Activated CD4-positive, CD25-positive, alpha-beta regulatory T cell treated with anti-CD3 and anti-CD28 coated beads, Interleukin-2, amount 50 U/mL, for 24 hours (primary cell): Measurements from ENCODE around the gene KCNJ5.
A peak's percentile ranks its signal among the peaks of the same experiment; 100 is the strongest.

Source experiments
- ATAC-seq, 2 donors: fragments of 150-1000 bp; cut with Tn5 transposase; one replicate each; pipeline ENCODE4 v1.10.0; 2021; ENCODE audit warnings: mild to moderate bottlenecking in 1 of 2, moderate library complexity in 1 of 2

Gene KCNJ5

GRCh38 chr11:128890543-128891368 is at the start of gene KCNJ5:
KCNJ5 (plus strand) TSS chr11:128891356; CDS start chr11:128911274, 19,918 bp downstream.
- peak in 1 of 2 donors; percentile 21 for ATAC-seq

DNA sequence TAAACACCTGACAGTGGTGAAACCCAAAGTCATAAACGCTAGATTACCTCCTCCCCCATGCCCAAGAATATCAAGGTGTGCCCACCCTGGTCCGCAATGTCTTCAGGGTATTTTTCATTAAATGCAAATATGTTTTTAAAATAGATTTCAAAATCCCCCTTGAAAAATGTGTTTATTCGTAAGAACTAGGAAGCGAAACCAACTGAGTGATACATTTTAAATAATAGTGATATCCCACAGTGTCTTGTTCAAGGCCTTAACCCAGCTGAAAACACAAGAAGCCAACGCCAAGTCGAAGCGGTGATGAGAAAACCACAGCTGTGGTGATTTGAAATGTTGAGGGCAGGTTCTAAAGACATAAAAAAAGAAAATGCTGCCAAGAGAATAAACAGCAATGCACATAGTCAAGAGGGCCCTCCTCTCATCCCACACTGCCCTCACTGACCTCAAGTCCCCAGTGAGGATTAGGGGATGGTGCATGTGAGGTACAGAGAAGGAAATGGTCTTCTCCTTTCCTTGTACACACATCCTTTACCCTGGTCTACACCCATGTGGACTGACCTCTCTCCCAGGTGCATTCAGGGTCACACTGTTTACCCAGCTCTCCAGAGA is 49.6 kb upstream of the KCNJ5 start:
- no peak for ATAC-seq

DNA sequence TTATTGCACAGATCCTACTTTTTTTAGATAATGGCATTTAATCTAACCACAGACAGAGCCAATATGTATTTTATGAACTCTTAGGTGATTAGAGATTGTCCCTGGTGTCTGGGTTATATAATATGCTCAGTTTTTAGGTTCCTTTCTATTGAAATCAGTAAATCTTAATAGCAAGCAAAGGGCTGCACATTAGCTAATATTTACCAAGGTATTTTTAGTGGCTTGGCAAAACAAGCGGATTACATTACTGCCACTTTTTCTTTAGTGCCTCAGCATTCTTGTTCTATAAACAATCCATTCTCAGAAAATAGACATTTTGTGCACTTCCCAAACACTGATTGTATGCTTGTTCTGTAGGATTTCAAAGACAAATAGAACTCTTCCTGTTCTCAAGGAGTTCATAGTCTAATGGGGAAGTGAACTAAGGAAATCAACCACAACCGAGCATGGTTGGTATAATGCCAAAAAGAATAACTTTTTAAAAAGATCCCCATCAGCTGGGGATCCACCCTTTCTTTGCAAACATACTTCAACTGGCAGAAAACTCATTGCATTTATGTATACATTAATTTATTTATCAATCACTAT is 47.9 kb upstream of the KCNJ5 start:
- no peak for ATAC-seq

GRCh38 chr11:128845334-128845780 is 45.8 kb upstream of the KCNJ5 start:
- ATAC-seq: peak in 1 of 2 donors; percentile 27

GRCh38 chr11:128846985-128847384 is 44.2 kb upstream of the KCNJ5 start:
- no peak for ATAC-seq

GRCh38 chr11:128848815-128849455 is 42.2 kb upstream of the KCNJ5 start:
- ATAC-seq: peak in 1 of 2 donors; percentile 49

DNA sequence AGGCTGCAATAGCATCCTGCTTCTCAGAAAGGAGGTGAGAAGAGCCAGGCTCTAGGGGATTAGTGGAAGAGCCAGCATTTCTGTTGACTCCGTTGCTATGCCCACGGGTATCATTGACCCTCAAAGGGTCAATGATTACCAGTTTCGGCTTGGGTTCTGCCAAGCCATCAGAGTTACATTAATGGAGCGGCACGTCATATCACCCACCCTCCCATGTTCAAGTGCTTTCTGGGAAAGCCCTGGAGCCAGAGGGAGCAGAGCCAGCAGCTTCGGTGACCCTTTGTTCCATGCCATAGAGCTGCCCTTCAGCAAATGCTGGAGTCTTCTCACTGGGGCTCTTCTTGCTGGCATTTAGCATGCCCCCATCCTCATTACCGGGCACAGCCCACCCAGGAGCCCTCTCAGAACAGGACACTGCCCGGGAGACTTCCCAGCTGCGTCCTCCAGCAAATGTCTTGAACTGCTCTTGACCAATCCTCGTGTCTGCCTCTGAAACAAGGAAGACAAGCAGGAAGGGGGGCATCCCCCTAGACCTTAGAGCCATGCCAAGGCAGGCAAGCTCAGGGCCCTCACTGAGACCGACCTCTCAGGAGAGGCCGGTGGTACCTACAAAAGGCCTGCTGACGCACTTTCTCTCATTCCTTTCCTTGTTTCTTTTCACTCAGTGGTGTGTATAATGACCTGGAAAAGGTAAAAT is 38.7 kb upstream of the KCNJ5 start:
- ATAC-seq: no peak

DNA sequence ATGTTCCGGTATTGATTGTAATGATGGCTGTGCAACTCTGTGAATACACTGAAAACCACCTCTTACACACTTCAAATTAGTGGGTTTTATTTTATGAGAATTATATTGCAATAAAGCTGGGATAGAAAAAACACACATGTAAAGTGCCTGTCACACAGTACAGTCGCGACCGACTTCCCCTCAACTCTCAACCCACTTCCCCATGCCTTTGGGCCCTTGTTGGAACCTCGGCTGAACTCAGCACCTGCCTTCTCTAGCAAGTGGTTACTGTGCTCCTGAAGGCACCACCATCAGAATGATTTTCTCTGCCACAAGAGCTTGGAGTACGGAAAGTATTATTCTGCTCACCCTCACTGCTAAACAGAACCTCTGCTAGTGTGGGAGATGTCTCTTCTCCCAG is 37.6 kb upstream of the KCNJ5 start:
- ATAC-seq: no peak

- ATAC-seq: no peak
Observed at GRCh38 chr11:128854841-128855240, 36.3 kb upstream of the KCNJ5 start.

DNA sequence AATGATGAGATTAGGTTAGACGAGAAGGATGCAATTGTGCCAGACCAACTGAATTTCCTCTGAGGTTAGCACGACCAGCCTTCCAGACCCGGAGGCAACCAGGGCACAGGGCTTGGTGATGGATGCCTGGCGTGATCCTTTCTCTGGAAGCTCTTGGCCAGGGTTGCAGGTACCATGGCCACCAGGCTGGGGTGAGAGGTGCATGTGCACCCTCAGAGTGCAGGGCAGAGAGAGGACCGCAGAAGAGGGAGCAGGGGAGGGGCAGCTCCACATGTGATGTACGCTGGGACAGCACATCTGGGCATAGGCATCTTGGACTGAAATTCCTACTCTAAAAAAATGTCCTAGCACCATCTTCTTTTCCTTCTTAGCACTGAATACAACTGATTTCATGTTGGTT is 34.9 kb upstream of the KCNJ5 start:
- ATAC-seq: no peak

DNA sequence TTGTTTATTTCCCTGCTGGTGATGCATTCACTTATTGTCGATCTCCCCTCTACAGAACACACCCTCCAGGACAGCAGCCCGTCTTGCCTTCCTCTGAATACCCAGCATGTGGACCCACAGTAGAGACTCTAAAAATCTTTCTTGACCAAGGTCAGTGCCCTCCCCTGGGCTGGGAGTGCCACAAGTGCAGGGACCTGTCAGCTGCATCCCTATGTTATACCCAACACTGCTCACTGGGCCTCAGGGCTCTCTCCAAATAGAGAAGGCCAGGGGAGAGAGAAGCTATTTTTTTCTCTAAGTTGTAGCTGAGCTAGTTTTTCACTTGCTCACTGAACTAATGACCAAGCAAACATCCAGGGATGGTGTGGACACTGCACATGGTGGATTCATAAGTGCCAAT is 33.8 kb upstream of the KCNJ5 start:
- no peak for ATAC-seq

DNA sequence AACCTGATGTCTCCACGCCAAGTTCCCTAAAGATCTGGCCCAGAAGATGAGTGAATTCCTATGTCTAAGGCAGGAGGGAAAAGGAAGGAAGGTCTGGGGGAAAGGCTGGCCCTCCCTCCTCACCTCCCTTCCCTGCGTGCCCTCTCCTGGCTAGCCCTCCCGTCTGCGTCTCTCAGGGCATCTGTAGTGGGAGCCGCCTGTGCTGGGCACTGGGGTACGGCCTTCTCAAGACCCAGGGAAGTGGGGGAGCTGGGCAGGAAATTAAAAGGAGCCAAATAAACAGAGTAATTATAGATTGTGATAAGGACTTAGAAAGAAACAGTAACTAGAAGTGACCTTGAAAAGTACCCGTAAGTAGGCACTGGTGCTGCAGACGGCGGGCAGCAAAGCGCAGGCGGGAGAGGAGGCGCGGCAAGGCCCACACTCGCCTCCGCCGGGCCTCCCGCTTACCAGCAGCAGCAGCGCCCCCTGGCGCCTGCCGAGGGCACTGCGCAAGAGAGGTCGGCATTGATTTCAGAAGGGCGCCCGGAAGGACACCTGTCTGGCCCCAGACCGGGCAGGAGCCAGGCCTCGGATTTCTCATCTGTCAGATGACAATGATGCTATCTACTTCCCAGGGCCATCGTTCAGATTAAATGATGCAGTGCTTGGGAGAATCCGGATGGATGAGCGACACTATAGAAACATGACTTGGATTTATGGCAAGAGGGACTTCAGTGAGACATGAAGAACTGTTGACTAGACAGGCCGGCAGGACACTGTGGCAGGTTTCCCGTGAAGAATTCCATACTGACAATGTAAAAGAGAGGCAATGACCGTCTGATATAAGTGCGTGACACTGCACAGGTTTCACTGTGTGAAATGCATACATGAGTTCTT is 31.4 kb upstream of the KCNJ5 start:
- ATAC-seq: peak; percentile 79 to 82

- no peak for ATAC-seq
Observed at GRCh38 chr11:128860571-128861361, 30.4 kb upstream of the KCNJ5 start.

DNA sequence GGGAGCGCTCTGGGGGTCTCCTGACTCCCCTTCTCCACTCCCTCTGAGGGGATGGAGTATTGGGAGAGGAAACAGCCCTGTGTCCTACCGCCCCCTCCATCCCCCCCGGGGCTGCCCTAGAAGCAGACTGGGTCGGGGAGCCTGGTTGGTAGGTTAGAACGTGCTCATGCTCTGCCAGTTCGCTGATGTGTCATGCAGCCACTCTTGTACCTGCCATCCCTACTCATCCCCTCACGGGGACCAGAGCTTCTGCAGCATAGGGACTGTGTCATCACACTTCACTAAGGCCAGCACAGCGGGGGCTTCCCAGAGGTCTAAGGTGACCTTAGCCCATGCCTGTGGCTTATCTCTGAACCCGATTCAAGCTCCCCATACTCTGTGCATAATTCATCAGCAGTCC is 28.8 kb upstream of the KCNJ5 start:
- ATAC-seq: no peak

GRCh38 chr11:128862908-128863660 is 28.1 kb upstream of the KCNJ5 start:
- no peak for ATAC-seq

- ATAC-seq: no peak
Observed at GRCh38 chr11:128865490-128865889, 25.7 kb upstream of the KCNJ5 start.

DNA sequence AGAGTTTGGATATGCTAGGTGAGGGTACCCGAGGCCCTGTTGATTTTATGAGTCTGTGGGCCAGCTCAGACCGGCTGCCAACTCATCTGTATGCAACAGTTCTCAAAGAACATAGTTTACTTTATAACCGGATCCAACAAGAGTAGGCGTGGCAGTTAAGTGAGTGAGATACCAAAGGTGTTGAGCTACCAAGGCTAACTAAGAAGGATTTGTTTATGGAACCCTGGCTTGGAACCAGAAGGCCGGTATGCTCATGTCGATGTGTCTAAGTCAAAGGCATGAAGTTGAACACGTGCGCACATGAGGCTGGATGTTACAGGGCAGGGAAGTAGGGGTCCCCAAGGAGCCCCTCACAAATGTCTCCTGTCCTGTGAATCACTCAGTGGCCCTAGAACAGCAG is 23.9 kb upstream of the KCNJ5 start, which contains the start of gene KCNJ1:
TSS of gene KCNJ1 (minus strand) at position 20 of the 400 bp plus-strand sequence. CDS start 27,053 bp downstream, outside the sequence.
- no peak for ATAC-seq

DNA sequence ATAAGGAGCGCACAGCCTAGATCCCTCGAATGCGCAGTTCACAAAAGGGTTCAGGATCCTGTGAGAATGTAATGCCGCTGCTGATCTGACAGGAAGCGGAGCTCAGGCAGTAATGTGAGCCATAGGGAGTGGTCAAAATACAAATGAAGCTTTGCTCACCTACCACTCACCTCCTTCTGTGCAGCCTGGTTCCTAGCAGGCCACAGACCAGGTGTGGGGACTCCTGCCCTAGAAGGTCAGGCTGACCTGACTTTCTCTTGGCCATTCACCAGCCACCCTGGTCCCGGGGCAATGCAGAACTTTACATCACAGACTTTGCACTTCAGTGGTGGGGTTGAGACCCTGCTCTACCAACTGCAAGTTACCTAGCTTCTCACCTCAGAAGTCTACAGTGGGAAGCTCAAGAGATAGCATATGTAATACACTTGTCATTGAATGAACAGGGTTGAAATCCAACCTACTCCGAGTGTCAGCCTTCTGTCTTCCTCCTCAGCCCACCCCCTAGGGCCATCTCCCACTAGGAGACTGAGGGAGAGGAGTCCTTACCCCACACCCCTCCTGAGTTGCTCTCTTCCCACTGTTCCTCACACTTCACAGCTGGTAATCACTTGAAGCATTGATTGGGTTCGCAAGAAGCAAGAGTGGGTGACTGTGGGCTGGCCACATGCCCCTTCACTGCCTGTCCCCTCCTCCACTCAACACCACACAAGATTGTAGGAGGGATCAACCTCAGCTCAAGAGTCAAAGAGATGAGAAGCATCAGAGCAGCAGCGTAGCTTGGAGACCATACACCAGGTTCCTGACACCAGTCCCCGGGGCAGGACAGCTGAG is 22.1 kb upstream of the KCNJ5 start:
- ATAC-seq: peak in 1 of 2 donors; percentile 40

- ATAC-seq: no peak
Observed at GRCh38 chr11:128871168-128871610, 20.0 kb upstream of the KCNJ5 start.
